Keratinocyte (primary cell): Measurements from ENCODE around the gene SLC25A47. TPM values are rescaled to one million over a fixed set of nuclear protein-coding genes. Genes with fewer than 3 reads are reported as not detected.
A peak's percentile ranks its signal among the peaks of the same experiment; 100 is the strongest.

ENCODE experiments used
- DNase-seq: peaks from one replicate; pipeline ENCODE4 v3.0.0-alpha.2; 2011; ENCODE audit warnings: low read depth, missing footprints, low spot score
- FAIRE-seq: peaks from 2 replicates; lab custom pipeline; 2011; peaks lifted over from hg19 to GRCh38; lab: Jason Lieb, UNC
- H2AFZ ChIP-seq: 2 replicates; pipeline ENCODE4 v1.6.0; 2012; ENCODE audit warnings: low read length, control low read depth, inconsistent platforms; ENCODE audit not compliant: control insufficient read depth
- H3K27ac ChIP-seq: 2 replicates; pipeline ENCODE4 v1.5.1; 2011; ENCODE audit warnings: low read length; ENCODE audit not compliant: control insufficient read depth, insufficient read depth
- H3K27me3 ChIP-seq: 3 replicates; pipeline ENCODE4 v1.6.0; 2011; ENCODE audit warnings: low read length; ENCODE audit not compliant: control insufficient read depth, insufficient read depth; ENCODE audit errors: extremely low read depth
- H3K36me3 ChIP-seq, 2 experiments: 2 replicates in 1 of 2; 3 replicates in 1 of 2; pipeline ENCODE4 v1.5.1; 2011; ENCODE audit warnings: low read length in 2 of 2, mild to moderate bottlenecking in 1 of 2; ENCODE audit not compliant: control insufficient read depth in 2 of 2, insufficient read depth in 2 of 2; ENCODE audit errors: extremely low read depth in 1 of 2
- H3K4me1 ChIP-seq: 3 replicates; pipeline ENCODE4 v1.5.1; 2011; ENCODE audit warnings: low read length; ENCODE audit not compliant: control insufficient read depth, insufficient read depth; ENCODE audit errors: extremely low read depth
- H3K4me2 ChIP-seq: 3 replicates; pipeline ENCODE4 v1.6.0; 2011; ENCODE audit warnings: low read depth, low read length; ENCODE audit not compliant: control insufficient read depth, insufficient read depth; ENCODE audit errors: extremely low read depth
- H3K4me3 ChIP-seq, 3 experiments: fragments of 200-600 bp in 1 of 3; sonication (generic) in 1 of 3; 2 replicates in 2 of 3; 3 replicates in 1 of 3; pipeline ENCODE4 v1.5.1; 2011 to 2016; ENCODE audit warnings: low read length in 3 of 3, mild to moderate bottlenecking in 3 of 3, control low read depth in 2 of 3, inconsistent platforms in 1 of 3, low read depth in 1 of 3, mixed read lengths in 1 of 3, mixed run types in 1 of 3, moderate library complexity in 1 of 3; ENCODE audit not compliant: control insufficient read depth in 2 of 3, insufficient read depth in 2 of 3; ENCODE audit errors: extremely low read depth in 1 of 3
- H3K79me2 ChIP-seq: 2 replicates; pipeline ENCODE4 v1.6.0; 2012; ENCODE audit warnings: low read length; ENCODE audit not compliant: control insufficient read depth, insufficient read depth
- H3K9ac ChIP-seq: 3 replicates; pipeline ENCODE4 v1.6.0; 2011; ENCODE audit warnings: low read length; ENCODE audit not compliant: control insufficient read depth, insufficient read depth; ENCODE audit errors: extremely low read depth
- H3K9me1 ChIP-seq: 3 replicates; pipeline ENCODE4 v1.6.0; 2011; ENCODE audit warnings: low read length; ENCODE audit not compliant: control insufficient read depth, insufficient read depth; ENCODE audit errors: extremely low read depth
- H3K9me3 ChIP-seq: 2 replicates; pipeline ENCODE4 v1.5.1; 2012; ENCODE audit warnings: low read depth, low read length; ENCODE audit not compliant: control insufficient read depth
- H4K20me1 ChIP-seq: 3 replicates; pipeline ENCODE4 v1.6.0; 2011; ENCODE audit warnings: low read length; ENCODE audit not compliant: control insufficient read depth, insufficient read depth; ENCODE audit errors: extremely low read depth
- EZH2 ChIP-seq: IDR thresholded peaks from one replicate; pipeline ENCODE4 v1.6.1; 2012; ENCODE audit warnings: inconsistent platforms, mild to moderate bottlenecking, low read length, moderate library complexity
- dilution Hi-C: fragments of 300-500 bp; cut with MboI; formaldehyde crosslinking; loops from one replicate; pipeline ENCODE4 v1.7.0; 2020; ENCODE audit warnings: low sequenced_read_pairs; ENCODE audit not compliant: extremely low pct_ligation_motif_present
- polyA plus RNA-seq, 5 experiments: library from polyadenylated mRNA; depleted of rRNA in 3 of 5; stranded (reverse) in 3 of 5; stranded (forward) in 1 of 5; unstranded in 1 of 5; fragments of >200 nt; gene quantifications; 1 replicate in 1 of 5; 2 replicates in 3 of 5; 3 replicates in 1 of 5; pipeline versions ENCODE4 v1.2.1 to v1.2.3, GENCODE V29; 2011 to 2012; ENCODE audit warnings: missing spikeins in 2 of 5, low read depth in 1 of 5, low replicate concordance in 1 of 5
- TF ChIP-seq, protein P1 (sequence below), 3 experiments: IDR thresholded peaks in 1 of 3; conservative IDR thresholded peaks in 1 of 3; optimal IDR thresholded peaks in 1 of 3; 2 replicates in 2 of 3; 3 replicates in 1 of 3; pipeline versions ENCODE3 to v1.5.1; 2011; ENCODE audit warnings: low read length in 3 of 3, mild to moderate bottlenecking in 3 of 3, moderate library complexity in 2 of 3, control low read depth in 1 of 3, inconsistent platforms in 1 of 3; ENCODE audit not compliant: insufficient read depth in 2 of 3; ENCODE audit errors: extremely low read depth in 1 of 3

The SLC25A47 gene
- polyA plus RNA-seq, 1 donor (not counting 4 experiments of a cell fraction or from before 2014, with no cell fraction given), result not detected

DNA sequence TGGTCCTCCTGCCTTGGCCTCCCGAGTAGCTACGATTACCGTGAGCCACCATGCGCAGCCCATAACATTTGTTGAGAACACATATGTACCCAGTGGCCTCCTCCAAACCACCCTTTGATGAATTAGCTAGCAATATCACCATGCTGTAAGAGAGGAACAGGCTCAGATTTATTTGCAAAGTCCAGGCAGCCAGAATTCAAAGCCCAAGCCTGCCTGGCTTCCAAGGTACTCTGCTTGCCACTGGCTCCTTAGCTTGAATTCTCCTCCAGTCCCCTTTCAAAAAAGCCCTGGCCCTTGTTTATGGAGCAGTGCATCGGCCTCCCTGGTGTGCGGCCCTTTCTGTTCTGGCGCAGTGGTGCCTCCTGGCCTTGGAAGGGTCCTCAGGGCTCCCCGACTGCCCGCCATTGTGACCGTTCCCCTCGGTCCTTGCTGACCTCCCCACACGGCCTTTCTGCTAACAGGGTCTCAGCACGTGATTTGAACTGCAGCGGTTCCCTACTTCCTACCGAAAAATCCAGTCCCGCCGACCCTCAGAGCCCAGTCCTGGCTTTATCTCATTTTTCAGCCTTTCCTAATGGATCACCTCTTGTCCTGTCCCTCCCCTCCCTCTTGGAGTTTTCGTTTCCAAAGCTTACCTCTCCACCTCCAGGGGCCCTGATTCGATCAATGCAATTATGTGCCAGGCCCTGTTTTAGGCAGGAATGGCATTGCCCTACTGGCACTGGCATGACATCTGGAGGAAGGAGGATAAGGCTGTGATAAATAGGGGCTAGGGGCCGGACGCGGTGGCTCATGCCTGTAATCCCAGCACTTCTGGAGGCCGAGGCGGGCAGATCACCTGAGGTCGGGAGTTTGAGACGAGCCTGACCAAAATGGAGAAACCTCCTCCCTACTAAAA is 38.9 kb upstream of the SLC25A47 start:
- TF ChIP-seq, protein P1, sequence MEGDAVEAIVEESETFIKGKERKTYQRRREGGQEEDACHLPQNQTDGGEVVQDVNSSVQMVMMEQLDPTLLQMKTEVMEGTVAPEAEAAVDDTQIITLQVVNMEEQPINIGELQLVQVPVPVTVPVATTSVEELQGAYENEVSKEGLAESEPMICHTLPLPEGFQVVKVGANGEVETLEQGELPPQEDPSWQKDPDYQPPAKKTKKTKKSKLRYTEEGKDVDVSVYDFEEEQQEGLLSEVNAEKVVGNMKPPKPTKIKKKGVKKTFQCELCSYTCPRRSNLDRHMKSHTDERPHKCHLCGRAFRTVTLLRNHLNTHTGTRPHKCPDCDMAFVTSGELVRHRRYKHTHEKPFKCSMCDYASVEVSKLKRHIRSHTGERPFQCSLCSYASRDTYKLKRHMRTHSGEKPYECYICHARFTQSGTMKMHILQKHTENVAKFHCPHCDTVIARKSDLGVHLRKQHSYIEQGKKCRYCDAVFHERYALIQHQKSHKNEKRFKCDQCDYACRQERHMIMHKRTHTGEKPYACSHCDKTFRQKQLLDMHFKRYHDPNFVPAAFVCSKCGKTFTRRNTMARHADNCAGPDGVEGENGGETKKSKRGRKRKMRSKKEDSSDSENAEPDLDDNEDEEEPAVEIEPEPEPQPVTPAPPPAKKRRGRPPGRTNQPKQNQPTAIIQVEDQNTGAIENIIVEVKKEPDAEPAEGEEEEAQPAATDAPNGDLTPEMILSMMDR (optimal IDR thresholded peaks at IDR 0.05 in 1 of 3, IDR thresholded peaks at IDR 0.05 in 1 of 3, conservative IDR thresholded peaks at IDR 0.05 in 1 of 3; ENCODE audit: extremely low read depth in 1 of 3, insufficient read depth in 2 of 3, low read length in 3 of 3), result no peak
- FAIRE-seq, result no peak
- no peak for DNase-seq

DNA sequence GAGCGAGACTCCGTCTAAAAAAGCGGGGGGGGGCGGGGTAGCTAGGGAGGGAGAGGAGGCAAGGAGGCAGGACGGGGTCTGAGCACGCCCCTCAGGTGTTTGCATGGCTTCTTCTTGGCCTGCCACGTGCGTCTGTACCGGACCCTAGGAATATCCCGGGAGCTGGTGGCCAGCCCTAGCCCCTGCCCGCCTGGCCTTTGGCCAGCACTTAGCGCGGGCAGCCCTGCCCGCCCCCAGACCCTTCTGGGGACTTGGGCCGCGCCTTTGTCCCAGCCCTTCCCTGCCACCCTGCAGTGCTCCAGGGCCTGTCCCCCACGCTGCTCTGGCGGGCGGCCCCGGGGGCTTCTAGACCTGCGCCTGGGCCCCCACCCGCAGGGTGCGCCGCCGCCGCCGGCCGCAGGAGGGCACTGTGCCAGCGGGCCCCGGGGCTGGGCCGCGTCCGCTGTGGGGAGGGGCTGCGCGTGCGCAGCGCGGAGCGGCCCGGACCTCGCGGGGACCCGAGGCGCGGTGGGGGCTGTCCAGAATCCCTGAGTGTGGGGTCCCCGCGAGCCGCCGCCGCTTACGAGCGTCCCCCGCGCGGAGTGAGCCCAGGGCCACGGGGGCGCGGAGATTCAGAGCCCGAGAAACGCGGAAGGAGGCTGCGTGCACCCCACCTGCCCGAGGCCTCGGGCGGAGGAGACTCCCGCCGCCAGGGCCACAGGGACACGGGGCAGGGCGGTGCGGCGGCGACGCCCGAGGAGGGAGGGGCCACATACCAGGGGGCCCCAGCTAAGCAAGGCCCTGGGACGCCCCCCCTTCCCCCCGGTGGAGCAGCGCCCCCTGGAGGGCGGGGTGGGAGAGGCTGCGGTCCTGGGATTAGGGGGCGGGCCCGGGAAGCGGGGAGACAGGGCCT is 37.9 kb upstream of the SLC25A47 start:
- H3K9me3 ChIP-seq, result no peaks in the 10 kb centered on the region
- peaks cover 0 to 2% of the 10 kb centered on the region in 2 experiments for H3K36me3 ChIP-seq
- DNase-seq, result no peak
- no peaks in the 10 kb centered on the region for H3K27me3 ChIP-seq
- H3K27ac ChIP-seq, result peak overlapping the region; percentile 68
- H3K79me2 ChIP-seq, result peaks cover 7% of the 10 kb centered on the region
- peaks cover 30% of the 10 kb centered on the region for H3K4me1 ChIP-seq
- H3K4me3 ChIP-seq, result peak overlapping the region; percentile 68 to 75 (median 68)
- peak overlapping the region; percentile 89 for H3K9ac ChIP-seq
- no peak for FAIRE-seq
- dilution Hi-C loops, result no loop called here
- peaks cover 6% of the 10 kb centered on the region for H3K9me1 ChIP-seq
- peak overlapping the region; percentile 77 for H3K4me2 ChIP-seq
- no peak for TF ChIP-seq EZH2
- TF ChIP-seq, protein P1 (optimal IDR thresholded peaks at IDR 0.05 in 1 of 3, IDR thresholded peaks at IDR 0.05 in 1 of 3, conservative IDR thresholded peaks at IDR 0.05 in 1 of 3; ENCODE audit: extremely low read depth in 1 of 3, insufficient read depth in 2 of 3, low read length in 3 of 3), result peak; percentile 50 to 91 (median 78)
- peak overlapping the region; percentile 73 for H2AFZ ChIP-seq
- peaks cover 8% of the 10 kb centered on the region for H4K20me1 ChIP-seq

More for the DNA sequence above, 38.9 kb upstream of the SLC25A47 start:
- peaks cover 13% of the 10 kb centered on the region for H3K79me2 ChIP-seq
- H3K36me3 ChIP-seq, result peaks cover 0 to 2% of the 10 kb centered on the region in 2 experiments
- no peaks in the 10 kb centered on the region for H3K9me3 ChIP-seq
- no peak overlapping the region for H2AFZ ChIP-seq
- peaks cover 6% of the 10 kb centered on the region for H3K9me1 ChIP-seq
- H3K4me1 ChIP-seq, result peaks cover 30% of the 10 kb centered on the region
- no peak overlapping the region for H3K27ac ChIP-seq
- dilution Hi-C loops, result no loop called here
- no peaks in the 10 kb centered on the region for H3K27me3 ChIP-seq
- peak overlapping the region; percentile 77 for H3K4me2 ChIP-seq
- H3K9ac ChIP-seq, result peak overlapping the region; percentile 89
- H3K4me3 ChIP-seq, result no peak overlapping the region
- peaks cover 8% of the 10 kb centered on the region for H4K20me1 ChIP-seq
